ENCODE measurements around the gene PSME3.

DNA sequence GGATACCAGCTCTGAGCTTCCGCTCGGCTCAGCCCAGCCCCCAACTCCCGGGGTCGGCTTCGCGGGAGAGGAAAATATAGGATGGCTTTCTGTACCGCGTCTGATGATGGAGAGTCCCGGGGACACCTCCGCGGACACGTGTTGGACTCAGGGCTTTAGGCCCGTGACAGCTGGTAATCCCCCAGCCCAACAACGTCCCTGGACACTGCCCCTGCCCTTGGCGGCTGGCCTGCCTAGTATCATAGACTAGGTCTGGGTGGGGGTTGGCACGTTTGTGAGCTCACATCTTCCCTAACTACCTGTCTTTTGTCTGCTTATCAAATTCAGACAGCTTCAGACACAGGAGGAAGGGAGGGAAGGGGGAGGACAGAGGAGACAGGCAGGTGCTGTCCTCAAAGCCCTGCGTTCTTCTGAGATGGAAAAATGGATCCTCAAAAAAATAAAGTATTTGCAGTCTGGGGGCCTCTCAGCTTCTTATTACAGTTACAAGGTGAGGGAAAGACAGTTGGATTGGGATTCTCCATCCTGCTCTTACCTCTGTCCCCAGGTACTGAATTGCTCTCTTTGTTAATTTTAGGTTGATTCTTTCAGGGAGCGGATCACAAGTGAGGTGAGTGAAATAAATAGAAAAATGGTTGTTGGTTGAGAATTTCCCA, 698 bp downstream of the PSME3 start:
- TF ChIP-seq, protein P1, sequence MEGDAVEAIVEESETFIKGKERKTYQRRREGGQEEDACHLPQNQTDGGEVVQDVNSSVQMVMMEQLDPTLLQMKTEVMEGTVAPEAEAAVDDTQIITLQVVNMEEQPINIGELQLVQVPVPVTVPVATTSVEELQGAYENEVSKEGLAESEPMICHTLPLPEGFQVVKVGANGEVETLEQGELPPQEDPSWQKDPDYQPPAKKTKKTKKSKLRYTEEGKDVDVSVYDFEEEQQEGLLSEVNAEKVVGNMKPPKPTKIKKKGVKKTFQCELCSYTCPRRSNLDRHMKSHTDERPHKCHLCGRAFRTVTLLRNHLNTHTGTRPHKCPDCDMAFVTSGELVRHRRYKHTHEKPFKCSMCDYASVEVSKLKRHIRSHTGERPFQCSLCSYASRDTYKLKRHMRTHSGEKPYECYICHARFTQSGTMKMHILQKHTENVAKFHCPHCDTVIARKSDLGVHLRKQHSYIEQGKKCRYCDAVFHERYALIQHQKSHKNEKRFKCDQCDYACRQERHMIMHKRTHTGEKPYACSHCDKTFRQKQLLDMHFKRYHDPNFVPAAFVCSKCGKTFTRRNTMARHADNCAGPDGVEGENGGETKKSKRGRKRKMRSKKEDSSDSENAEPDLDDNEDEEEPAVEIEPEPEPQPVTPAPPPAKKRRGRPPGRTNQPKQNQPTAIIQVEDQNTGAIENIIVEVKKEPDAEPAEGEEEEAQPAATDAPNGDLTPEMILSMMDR (IDR thresholded peaks at IDR 0.05; ENCODE audit: poor library complexity, severe bottlenecking), result no peak
- TF ChIP-seq EZH2 (IDR thresholded peaks at IDR 0.05; ENCODE audit: borderline replicate concordance, insufficient read depth, low read length, poor library complexity, severe bottlenecking) (no peak), EP300 (conservative IDR thresholded peaks at IDR 0.05; ENCODE audit: poor library complexity, severe bottlenecking) (no peak), MXI1 (conservative IDR thresholded peaks at IDR 0.05; ENCODE audit: poor library complexity, severe bottlenecking) (no peak), POLR2AphosphoS5 (IDR thresholded peaks at IDR 0.05) (no peak), RAD21 (conservative IDR thresholded peaks at IDR 0.05) (no peak), TAF1 (IDR thresholded peaks at IDR 0.05; ENCODE audit: low read depth) (no peak), SMC3 (conservative IDR thresholded peaks at IDR 0.05; ENCODE audit: poor library complexity) (no peak)
- TF ChIP-seq, protein P2, sequence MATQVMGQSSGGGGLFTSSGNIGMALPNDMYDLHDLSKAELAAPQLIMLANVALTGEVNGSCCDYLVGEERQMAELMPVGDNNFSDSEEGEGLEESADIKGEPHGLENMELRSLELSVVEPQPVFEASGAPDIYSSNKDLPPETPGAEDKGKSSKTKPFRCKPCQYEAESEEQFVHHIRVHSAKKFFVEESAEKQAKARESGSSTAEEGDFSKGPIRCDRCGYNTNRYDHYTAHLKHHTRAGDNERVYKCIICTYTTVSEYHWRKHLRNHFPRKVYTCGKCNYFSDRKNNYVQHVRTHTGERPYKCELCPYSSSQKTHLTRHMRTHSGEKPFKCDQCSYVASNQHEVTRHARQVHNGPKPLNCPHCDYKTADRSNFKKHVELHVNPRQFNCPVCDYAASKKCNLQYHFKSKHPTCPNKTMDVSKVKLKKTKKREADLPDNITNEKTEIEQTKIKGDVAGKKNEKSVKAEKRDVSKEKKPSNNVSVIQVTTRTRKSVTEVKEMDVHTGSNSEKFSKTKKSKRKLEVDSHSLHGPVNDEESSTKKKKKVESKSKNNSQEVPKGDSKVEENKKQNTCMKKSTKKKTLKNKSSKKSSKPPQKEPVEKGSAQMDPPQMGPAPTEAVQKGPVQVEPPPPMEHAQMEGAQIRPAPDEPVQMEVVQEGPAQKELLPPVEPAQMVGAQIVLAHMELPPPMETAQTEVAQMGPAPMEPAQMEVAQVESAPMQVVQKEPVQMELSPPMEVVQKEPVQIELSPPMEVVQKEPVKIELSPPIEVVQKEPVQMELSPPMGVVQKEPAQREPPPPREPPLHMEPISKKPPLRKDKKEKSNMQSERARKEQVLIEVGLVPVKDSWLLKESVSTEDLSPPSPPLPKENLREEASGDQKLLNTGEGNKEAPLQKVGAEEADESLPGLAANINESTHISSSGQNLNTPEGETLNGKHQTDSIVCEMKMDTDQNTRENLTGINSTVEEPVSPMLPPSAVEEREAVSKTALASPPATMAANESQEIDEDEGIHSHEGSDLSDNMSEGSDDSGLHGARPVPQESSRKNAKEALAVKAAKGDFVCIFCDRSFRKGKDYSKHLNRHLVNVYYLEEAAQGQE (IDR thresholded peaks at IDR 0.05; ENCODE audit: borderline replicate concordance), result no peak

Data from neural cell (in vitro differentiated cells).